HepG2 (cell line): Measurements from ENCODE around the gene SPTAN1. TPM values are rescaled to one million over a fixed set of nuclear protein-coding genes. Genes with fewer than 3 reads are reported as not detected.

ENCODE experiments used
- ASH2L ChIP-seq: fragments of 300-600, 200-600 bp; sonication (generic); IDR thresholded peaks from 2 replicates; pipeline ENCODE4 v1.7.0; 2017; ENCODE audit warnings: low read depth, mild to moderate bottlenecking, moderate library complexity, mixed read lengths, low read length; ENCODE audit not compliant: insufficient read length
- FUBP1 ChIP-seq: sonication (generic); formaldehyde crosslinking; IDR thresholded peaks from 2 replicates; pipeline ENCODE4 v1.5.1; 2020; ENCODE audit warnings: missing genetic modification reagents, mild to moderate bottlenecking, borderline replicate concordance
- HNF1A ChIP-seq, 2 experiments: sonication (generic) in 1 of 2; formaldehyde crosslinking in 1 of 2; IDR thresholded peaks; 2 replicates each; pipeline versions ENCODE4 v1.4.0 to v1.6.1; 2016 to 2020; ENCODE audit warnings: borderline replicate concordance in 1 of 2, low read depth in 1 of 2, mild to moderate bottlenecking in 1 of 2, missing genetic modification reagents in 1 of 2
- SCMH1 ChIP-seq: sonication (generic); formaldehyde crosslinking; IDR thresholded peaks from 2 replicates; pipeline ENCODE4 v1.9.0; 2021; ENCODE audit warnings: missing genetic modification reagents, mild to moderate bottlenecking, borderline replicate concordance
- ZNF33A ChIP-seq: sonication (generic); formaldehyde crosslinking; IDR thresholded peaks from 2 replicates; pipeline ENCODE4 v1.5.1; 2020; ENCODE audit warnings: missing genetic modification reagents, mild to moderate bottlenecking, moderate library complexity, borderline replicate concordance
- ZNF556 ChIP-seq: sonication (generic); formaldehyde crosslinking; IDR thresholded peaks from 2 replicates; pipeline ENCODE4 v1.4.0; 2020; ENCODE audit warnings: mild to moderate bottlenecking, missing genetic modification reagents, borderline replicate concordance
- polyA plus RNA-seq, 8 experiments: library from polyadenylated mRNA; depleted of rRNA in 3 of 8; stranded (reverse) in 7 of 8; unstranded in 1 of 8; fragments of >200 nt; fragmentation: Illumina TruSeq in 4 of 8; extraction: Trizol in 4 of 8; gene quantifications; 2 replicates each; pipeline versions ENCODE4 v1.2.1 to v1.2.3, GENCODE V29; 2011 to 2016; ENCODE audit warnings: low read depth in 4 of 8, missing spikeins in 1 of 8, mixed read lengths in 1 of 8; ENCODE audit not compliant: insufficient read depth in 1 of 8
- total RNA-seq, 5 experiments: library from RNA; depleted of rRNA; stranded (reverse); fragments of >200 nt; fragmentation: Illumina TruSeq; extraction: Trizol; gene quantifications; 2 replicates each; pipeline ENCODE4 v1.2.3, GENCODE V29; 2016; ENCODE audit warnings: low read depth in 1 of 5
- TF ChIP-seq, protein P1 (sequence below): IDR thresholded peaks from 2 replicates; pipeline ENCODE4 v1.6.1; 2016
- TF ChIP-seq, protein P2 (sequence below): IDR thresholded peaks from 2 replicates; pipeline ENCODE4 v1.6.1; 2012; ENCODE audit warnings: low read length, improper control_type of control experiment
- TF ChIP-seq, protein P3 (sequence below): sonication (generic); formaldehyde crosslinking; IDR thresholded peaks from 2 replicates; pipeline ENCODE4 v1.4.0; 2020; ENCODE audit warnings: mild to moderate bottlenecking, missing genetic modification reagents, borderline replicate concordance

The SPTAN1 gene
- total and polyA plus RNA-seq, 2 of the 13 experiments (the other 11 are each of a cell fraction or from before 2014, with no cell fraction given) = 106 to 111 TPM

DNA sequence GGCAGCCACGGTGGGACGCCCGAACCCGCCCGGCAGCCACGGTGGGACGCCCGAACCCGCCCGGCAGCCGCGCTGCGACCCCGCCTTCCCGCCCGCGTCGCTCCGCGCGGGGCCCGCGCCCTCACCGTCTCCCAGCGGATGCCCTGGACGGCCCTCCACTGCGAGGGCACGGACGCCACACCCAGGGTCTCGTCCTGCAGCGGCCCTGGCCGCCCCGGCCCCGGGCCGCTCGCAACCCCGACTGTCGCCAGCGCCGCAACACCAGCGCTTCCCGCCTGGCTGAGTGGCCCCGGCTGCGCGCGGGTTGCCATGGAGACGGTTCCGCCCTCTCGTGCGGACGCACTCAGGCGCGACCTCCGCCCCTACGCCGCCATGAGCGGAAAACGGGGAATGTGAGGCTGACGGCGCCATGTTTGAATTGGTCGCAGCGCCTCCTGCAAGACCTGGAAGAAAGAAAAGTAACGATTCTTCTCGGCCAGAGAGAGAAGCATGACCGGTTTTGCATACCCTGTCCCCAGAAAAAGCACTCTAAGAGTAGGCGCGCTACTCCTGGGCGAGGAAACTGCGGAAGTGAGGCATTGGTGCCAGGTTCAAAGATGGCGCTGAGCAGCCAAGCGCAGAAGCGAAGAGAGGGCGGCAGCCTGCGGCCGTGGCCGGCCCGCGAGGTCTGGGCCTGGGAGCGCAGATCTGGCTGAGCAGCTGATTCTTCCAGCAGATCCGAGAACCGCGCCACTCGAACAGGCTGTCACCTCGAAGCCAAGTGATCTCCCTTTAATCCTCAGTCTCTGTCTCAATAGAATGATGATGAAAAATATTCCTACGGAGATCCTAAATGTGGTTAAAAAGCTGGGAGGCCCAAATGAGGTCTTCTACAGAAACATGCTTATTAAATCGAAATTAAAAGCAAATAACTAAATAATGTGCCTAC is 104.3 kb downstream of the SPTAN1 start, which contains the start of gene DYNC2I2 (continued):
- TF ChIP-seq HNF1A (IDR thresholded peaks at IDR 0.05; ENCODE audit: low read depth) = 0 out of 2 replicates have a peak, but pooled peaks have one; percentile 15
- TF ChIP-seq HNF1A (CRISPR knock-in tag; IDR thresholded peaks at IDR 0.05; ENCODE audit: borderline replicate concordance) = peak; percentile 37; the same call in 1 of the 2 replicates
- TF ChIP-seq ZNF33A (CRISPR knock-in tag) = peak; percentile 84; the same call in 1 of the 2 replicates
- peak; percentile 88 for TF ChIP-seq ZNF556
- TF ChIP-seq, protein P1, sequence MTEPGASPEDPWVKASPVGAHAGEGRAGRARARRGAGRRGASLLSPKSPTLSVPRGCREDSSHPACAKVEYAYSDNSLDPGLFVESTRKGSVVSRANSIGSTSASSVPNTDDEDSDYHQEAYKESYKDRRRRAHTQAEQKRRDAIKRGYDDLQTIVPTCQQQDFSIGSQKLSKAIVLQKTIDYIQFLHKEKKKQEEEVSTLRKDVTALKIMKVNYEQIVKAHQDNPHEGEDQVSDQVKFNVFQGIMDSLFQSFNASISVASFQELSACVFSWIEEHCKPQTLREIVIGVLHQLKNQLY (CRISPR knock-in tag) = peak; percentile 49; the same call in 1 of the 2 replicates
- no peak for TF ChIP-seq FUBP1
- no peak for TF ChIP-seq SCMH1 (CRISPR knock-in tag)
- TF ChIP-seq, protein P2, sequence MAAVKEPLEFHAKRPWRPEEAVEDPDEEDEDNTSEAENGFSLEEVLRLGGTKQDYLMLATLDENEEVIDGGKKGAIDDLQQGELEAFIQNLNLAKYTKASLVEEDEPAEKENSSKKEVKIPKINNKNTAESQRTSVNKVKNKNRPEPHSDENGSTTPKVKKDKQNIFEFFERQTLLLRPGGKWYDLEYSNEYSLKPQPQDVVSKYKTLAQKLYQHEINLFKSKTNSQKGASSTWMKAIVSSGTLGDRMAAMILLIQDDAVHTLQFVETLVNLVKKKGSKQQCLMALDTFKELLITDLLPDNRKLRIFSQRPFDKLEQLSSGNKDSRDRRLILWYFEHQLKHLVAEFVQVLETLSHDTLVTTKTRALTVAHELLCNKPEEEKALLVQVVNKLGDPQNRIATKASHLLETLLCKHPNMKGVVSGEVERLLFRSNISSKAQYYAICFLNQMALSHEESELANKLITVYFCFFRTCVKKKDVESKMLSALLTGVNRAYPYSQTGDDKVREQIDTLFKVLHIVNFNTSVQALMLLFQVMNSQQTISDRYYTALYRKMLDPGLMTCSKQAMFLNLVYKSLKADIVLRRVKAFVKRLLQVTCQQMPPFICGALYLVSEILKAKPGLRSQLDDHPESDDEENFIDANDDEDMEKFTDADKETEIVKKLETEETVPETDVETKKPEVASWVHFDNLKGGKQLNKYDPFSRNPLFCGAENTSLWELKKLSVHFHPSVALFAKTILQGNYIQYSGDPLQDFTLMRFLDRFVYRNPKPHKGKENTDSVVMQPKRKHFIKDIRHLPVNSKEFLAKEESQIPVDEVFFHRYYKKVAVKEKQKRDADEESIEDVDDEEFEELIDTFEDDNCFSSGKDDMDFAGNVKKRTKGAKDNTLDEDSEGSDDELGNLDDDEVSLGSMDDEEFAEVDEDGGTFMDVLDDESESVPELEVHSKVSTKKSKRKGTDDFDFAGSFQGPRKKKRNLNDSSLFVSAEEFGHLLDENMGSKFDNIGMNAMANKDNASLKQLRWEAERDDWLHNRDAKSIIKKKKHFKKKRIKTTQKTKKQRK = no peak
- TF ChIP-seq ASH2L = peak; percentile 86
- TF ChIP-seq, protein P3, sequence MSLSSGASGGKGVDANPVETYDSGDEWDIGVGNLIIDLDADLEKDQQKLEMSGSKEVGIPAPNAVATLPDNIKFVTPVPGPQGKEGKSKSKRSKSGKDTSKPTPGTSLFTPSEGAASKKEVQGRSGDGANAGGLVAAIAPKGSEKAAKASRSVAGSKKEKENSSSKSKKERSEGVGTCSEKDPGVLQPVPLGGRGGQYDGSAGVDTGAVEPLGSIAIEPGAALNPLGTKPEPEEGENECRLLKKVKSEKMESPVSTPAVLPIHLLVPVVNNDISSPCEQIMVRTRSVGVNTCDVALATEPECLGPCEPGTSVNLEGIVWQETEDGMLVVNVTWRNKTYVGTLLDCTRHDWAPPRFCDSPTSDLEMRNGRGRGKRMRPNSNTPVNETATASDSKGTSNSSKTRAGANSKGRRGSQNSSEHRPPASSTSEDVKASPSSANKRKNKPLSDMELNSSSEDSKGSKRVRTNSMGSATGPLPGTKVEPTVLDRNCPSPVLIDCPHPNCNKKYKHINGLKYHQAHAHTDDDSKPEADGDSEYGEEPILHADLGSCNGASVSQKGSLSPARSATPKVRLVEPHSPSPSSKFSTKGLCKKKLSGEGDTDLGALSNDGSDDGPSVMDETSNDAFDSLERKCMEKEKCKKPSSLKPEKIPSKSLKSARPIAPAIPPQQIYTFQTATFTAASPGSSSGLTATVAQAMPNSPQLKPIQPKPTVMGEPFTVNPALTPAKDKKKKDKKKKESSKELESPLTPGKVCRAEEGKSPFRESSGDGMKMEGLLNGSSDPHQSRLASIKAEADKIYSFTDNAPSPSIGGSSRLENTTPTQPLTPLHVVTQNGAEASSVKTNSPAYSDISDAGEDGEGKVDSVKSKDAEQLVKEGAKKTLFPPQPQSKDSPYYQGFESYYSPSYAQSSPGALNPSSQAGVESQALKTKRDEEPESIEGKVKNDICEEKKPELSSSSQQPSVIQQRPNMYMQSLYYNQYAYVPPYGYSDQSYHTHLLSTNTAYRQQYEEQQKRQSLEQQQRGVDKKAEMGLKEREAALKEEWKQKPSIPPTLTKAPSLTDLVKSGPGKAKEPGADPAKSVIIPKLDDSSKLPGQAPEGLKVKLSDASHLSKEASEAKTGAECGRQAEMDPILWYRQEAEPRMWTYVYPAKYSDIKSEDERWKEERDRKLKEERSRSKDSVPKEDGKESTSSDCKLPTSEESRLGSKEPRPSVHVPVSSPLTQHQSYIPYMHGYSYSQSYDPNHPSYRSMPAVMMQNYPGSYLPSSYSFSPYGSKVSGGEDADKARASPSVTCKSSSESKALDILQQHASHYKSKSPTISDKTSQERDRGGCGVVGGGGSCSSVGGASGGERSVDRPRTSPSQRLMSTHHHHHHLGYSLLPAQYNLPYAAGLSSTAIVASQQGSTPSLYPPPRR (CRISPR knock-in tag) = peak; percentile 68; the same call in 1 of the 2 replicates
